WTC11 (cell line): ENCODE data around the gene TMEM131L. TPM values are rescaled to one million over a fixed set of nuclear protein-coding genes. Genes with fewer than 3 reads are reported as not detected.
A peak's percentile ranks its signal among the peaks of the same experiment; 100 is the strongest.
"Not testable (repeated sequence)": the region's sequence is repeated elsewhere in the genome, so short reads cannot be mapped to it uniquely, and the experiment has no call there.

Source experiments
- ATAC-seq: fragments of 200-7000 bp; cut with Tn5 transposase; 2 replicates; pipeline ENCODE4 v1.10.0; 2021; ENCODE audit warnings: mild to moderate bottlenecking, moderate library complexity
- CTCF ChIA-PET: fragments of 300-600 bp; sonication (Branson Sonifier 250); formaldehyde crosslinking; loops from one replicate; lab custom pipeline; 2021; ENCODE audit warnings: antibody characterized with exemption; lab: Charles Lee
- POLR2A ChIA-PET: fragments of 350-600 bp; sonication (Branson Sonifier 250); formaldehyde crosslinking; loops from one replicate; lab custom pipeline; 2021; ENCODE audit warnings: antibody characterized with exemption; lab: Charles Lee
- DNase-seq: peaks from one replicate; pipeline ENCODE4 v3.0.0; 2021; ENCODE audit warnings: low spot score
- H3K27ac Mint-ChIP-seq: 2 replicates; pipeline ENCODE4 v1.8.0; 2021; ENCODE audit warnings: mixed read lengths
- H3K27me3 Mint-ChIP-seq: 2 replicates; pipeline ENCODE4 v1.8.0; 2021; ENCODE audit warnings: low read depth, mild to moderate bottlenecking, moderate library complexity, mixed read lengths
- H3K36me3 Mint-ChIP-seq: 2 replicates; pipeline ENCODE4 v1.8.0; 2021; ENCODE audit warnings: mixed read lengths
- H3K4me1 Mint-ChIP-seq: 2 replicates; pipeline ENCODE4 v1.8.0; 2022; ENCODE audit warnings: mixed read lengths
- H3K4me3 Mint-ChIP-seq: 2 replicates; pipeline ENCODE4 v1.8.0; 2021; ENCODE audit warnings: mild to moderate bottlenecking, moderate library complexity, mixed read lengths
- H3K9me3 Mint-ChIP-seq: 2 replicates; pipeline ENCODE4 v1.8.0; 2021; ENCODE audit warnings: mixed read lengths
- ATF3 ChIP-seq: sonication (generic); formaldehyde crosslinking; conservative IDR thresholded peaks from 2 replicates; pipeline ENCODE4 v1.8.1; 2022; ENCODE audit warnings: mild to moderate bottlenecking, missing genetic modification reagents
- CREB1 ChIP-seq: sonication (generic); formaldehyde crosslinking; IDR thresholded peaks from 2 replicates; pipeline ENCODE4 v1.8.0; 2023; ENCODE audit warnings: mild to moderate bottlenecking, missing genetic modification reagents
- E2F4 ChIP-seq: sonication (generic); formaldehyde crosslinking; IDR thresholded peaks from 2 replicates; pipeline ENCODE4 v1.8.1; 2022; ENCODE audit warnings: low read depth, mild to moderate bottlenecking, moderate library complexity, missing genetic modification reagents, borderline replicate concordance
- E2F5 ChIP-seq: sonication (generic); formaldehyde crosslinking; IDR thresholded peaks from 2 replicates; pipeline ENCODE4 v1.8.1; 2022; ENCODE audit warnings: mild to moderate bottlenecking, moderate library complexity, missing genetic modification reagents
- ETV6 ChIP-seq: sonication (generic); formaldehyde crosslinking; IDR thresholded peaks from 2 replicates; pipeline ENCODE4 v1.8.1; 2022; ENCODE audit warnings: mild to moderate bottlenecking, missing genetic modification reagents
- FOXK1 ChIP-seq: sonication (generic); formaldehyde crosslinking; IDR thresholded peaks from 2 replicates; pipeline ENCODE4 v1.8.0; 2022; ENCODE audit warnings: mild to moderate bottlenecking, moderate library complexity, missing genetic modification reagents
- HMGA2 ChIP-seq: fragments of 250-450 bp; sonication (Bioruptor Pico); IDR thresholded peaks from 2 replicates; pipeline ENCODE4 v1.4.0; 2021; ENCODE audit warnings: mild to moderate bottlenecking, moderate library complexity
- HMGXB4 ChIP-seq: sonication (generic); formaldehyde crosslinking; IDR thresholded peaks from 2 replicates; pipeline ENCODE4 v1.8.1; 2023; ENCODE audit warnings: mild to moderate bottlenecking, moderate library complexity, missing genetic modification reagents
- IRF1 ChIP-seq: sonication (generic); formaldehyde crosslinking; IDR thresholded peaks from 2 replicates; pipeline ENCODE4 v1.8.0; 2023; ENCODE audit warnings: missing genetic modification reagents
- JUN ChIP-seq: sonication (generic); formaldehyde crosslinking; IDR thresholded peaks from 2 replicates; pipeline ENCODE4 v1.8.0; 2023; ENCODE audit warnings: mild to moderate bottlenecking, missing genetic modification reagents
- MAX ChIP-seq: sonication (generic); formaldehyde crosslinking; IDR thresholded peaks from 2 replicates; pipeline ENCODE4 v1.8.0; 2022; ENCODE audit warnings: mild to moderate bottlenecking, missing genetic modification reagents
- MXD4 ChIP-seq: fragments of 250-450 bp; sonication (Bioruptor Pico); IDR thresholded peaks from 2 replicates; pipeline ENCODE4 v1.8.0; 2021; ENCODE audit warnings: mild to moderate bottlenecking, moderate library complexity, borderline replicate concordance
- MYBL2 ChIP-seq: sonication (generic); formaldehyde crosslinking; IDR thresholded peaks from 2 replicates; pipeline ENCODE4 v1.8.1; 2023; ENCODE audit warnings: mild to moderate bottlenecking, moderate library complexity, missing genetic modification reagents
- NR3C1 ChIP-seq: sonication (generic); formaldehyde crosslinking; conservative IDR thresholded peaks from 2 replicates; pipeline ENCODE4 v1.8.1; 2023; ENCODE audit warnings: low read depth, mild to moderate bottlenecking, missing genetic modification reagents
- OVOL2 ChIP-seq: fragments of 250-450 bp; sonication (Bioruptor Pico); IDR thresholded peaks from 2 replicates; pipeline ENCODE4 v1.9.0; 2021; ENCODE audit warnings: mild to moderate bottlenecking, borderline replicate concordance
- SMAD3 ChIP-seq: sonication (generic); formaldehyde crosslinking; IDR thresholded peaks from 2 replicates; pipeline ENCODE4 v1.8.0; 2022; ENCODE audit warnings: missing genetic modification reagents, mild to moderate bottlenecking, borderline replicate concordance
- SOX15 ChIP-seq: fragments of 250-450 bp; sonication (Bioruptor Pico); IDR thresholded peaks from 2 replicates; pipeline ENCODE4 v1.9.0; 2021; ENCODE audit warnings: mild to moderate bottlenecking
- SP1 ChIP-seq: sonication (generic); formaldehyde crosslinking; conservative IDR thresholded peaks from 2 replicates; pipeline ENCODE4 v1.8.1; 2022; ENCODE audit warnings: missing genetic modification reagents
- STAT6 ChIP-seq: sonication (generic); formaldehyde crosslinking; conservative IDR thresholded peaks from 2 replicates; pipeline ENCODE4 v1.8.1; 2023; ENCODE audit warnings: mild to moderate bottlenecking, low read depth, missing genetic modification reagents, moderate library complexity
- TEAD1 ChIP-seq: sonication (generic); formaldehyde crosslinking; IDR thresholded peaks from 2 replicates; pipeline ENCODE4 v1.8.0; 2022; ENCODE audit warnings: mild to moderate bottlenecking, missing genetic modification reagents
- TP53 ChIP-seq: sonication (generic); formaldehyde crosslinking; IDR thresholded peaks from 2 replicates; pipeline ENCODE4 v1.8.1; 2023; ENCODE audit warnings: mild to moderate bottlenecking, missing genetic modification reagents
- USF1 ChIP-seq: sonication (generic); formaldehyde crosslinking; IDR thresholded peaks from 2 replicates; pipeline ENCODE4 v1.8.0; 2022; ENCODE audit warnings: mild to moderate bottlenecking, missing genetic modification reagents
- ZBTB21 ChIP-seq: sonication (generic); formaldehyde crosslinking; IDR thresholded peaks from 2 replicates; pipeline ENCODE4 v1.8.1; 2023; ENCODE audit warnings: mild to moderate bottlenecking, missing genetic modification reagents, borderline replicate concordance
- ZNF121 ChIP-seq: sonication (generic); formaldehyde crosslinking; IDR thresholded peaks from 2 replicates; pipeline ENCODE4 v1.8.0; 2023; ENCODE audit warnings: missing genetic modification reagents
- ZNF396 ChIP-seq: fragments of 250-450 bp; sonication (Bioruptor Pico); IDR thresholded peaks from 2 replicates; pipeline ENCODE4 v1.8.0; 2021; ENCODE audit warnings: mild to moderate bottlenecking, moderate library complexity, borderline replicate concordance
- ZNF416 ChIP-seq: fragments of 250-450 bp; sonication (Bioruptor Pico); IDR thresholded peaks from 2 replicates; pipeline ENCODE4 v1.9.0; 2021; ENCODE audit warnings: mild to moderate bottlenecking, inconsistent platforms
- ZNF423 ChIP-seq: fragments of 250-450 bp; sonication (Bioruptor Pico); IDR thresholded peaks from 2 replicates; pipeline ENCODE4 v2.1.2; 2022; ENCODE audit warnings: mild to moderate bottlenecking, moderate library complexity
- total RNA-seq: library from RNA; stranded (reverse); gene quantifications from 3 replicates; pipeline ENCODE4 v1.2.3, GENCODE V29; 2021

The TMEM131L gene
- total RNA-seq, 1 experiment from 2014 or later, result 26.7 TPM

- TF ChIP-seq OVOL2 (CRISPR knock-in tag), result no peak
- TF ChIP-seq NR3C1, result no peak
- 0 out of 2 replicates have a peak, but pooled peaks have one; percentile 21 for TF ChIP-seq JUN
- TF ChIP-seq FOXK1 (CRISPR knock-in tag), result peak; percentile 16
- peak; percentile 74; the same call in 1 of the 2 replicates for TF ChIP-seq E2F5 (CRISPR knock-in tag)
- TF ChIP-seq ZNF416, result 0 out of 2 replicates have a peak, but pooled peaks have one; percentile 18
- no peak for TF ChIP-seq ZNF423 (CRISPR knock-in tag)
- no peak for TF ChIP-seq ZNF121
- no peak for TF ChIP-seq ZNF396
- TF ChIP-seq MXD4 (CRISPR knock-in tag), result no peak
- peak; percentile 78; the same call in 1 of the 2 replicates for TF ChIP-seq MYBL2 (CRISPR knock-in tag)
- TF ChIP-seq HMGA2 (CRISPR knock-in tag), result no peak
- TF ChIP-seq STAT6 (CRISPR knock-in tag), result 0 out of 2 replicates have a peak, but pooled peaks have one; percentile 36
- no peak for TF ChIP-seq ATF3
- no peak for TF ChIP-seq IRF1 (CRISPR knock-in tag)
- no peak for TF ChIP-seq E2F4 (CRISPR knock-in tag)
- TF ChIP-seq SOX15 (CRISPR knock-in tag), result no peak
- no peak for TF ChIP-seq ETV6
- TF ChIP-seq SP1, result peak; percentile 73
- TF ChIP-seq CREB1 (CRISPR knock-in tag), result no peak
- TF ChIP-seq SMAD3 (CRISPR knock-in tag), result no peak
- no peak; the same call in 1 of the 2 replicates for TF ChIP-seq MAX (CRISPR knock-in tag)
- TF ChIP-seq HMGXB4 (CRISPR knock-in tag), result peak; percentile 49; the same call in 1 of the 2 replicates
- TF ChIP-seq ZBTB21 (CRISPR knock-in tag), result no peak
- TF ChIP-seq USF1 (CRISPR knock-in tag), result no peak; the same call in 1 of the 2 replicates
- TF ChIP-seq TP53 (CRISPR knock-in tag), result 0 out of 2 replicates have a peak, but pooled peaks have one; percentile 49
- TF ChIP-seq TEAD1, result no peak
Observed at GRCh38 chr4:153466081-153466948, at the start of gene TMEM131L (continued).

- H3K9me3 Mint-ChIP-seq, POLR2A ChIA-PET, H3K4me3 Mint-ChIP-seq, DNase-seq, H3K27me3 Mint-ChIP-seq, ATAC-seq, CTCF ChIA-PET, H3K27ac Mint-ChIP-seq: not testable (repeated sequence)
- H3K36me3 Mint-ChIP-seq, result peaks cover 19% of the 10 kb centered on the region
- H3K4me1 Mint-ChIP-seq, result peaks cover 26% of the 10 kb centered on the region
Observed at GRCh38 chr4:153416456-153416855, 49.7 kb upstream of the TMEM131L start.
